Measurements from ENCODE around the gene STAB1. TPM values are rescaled to one million over a fixed set of nuclear protein-coding genes. Genes with fewer than 3 reads are reported as not detected.

The STAB1 gene
- total RNA-seq, 4 donors from 2014 or later, result 5.3 to 21.1 (median 14.3) TPM

GRCh38 chr3:52490035-52490938, 4.9 kb upstream of the STAB1 start:
- TF ChIP-seq POLR2A (IDR thresholded peaks at IDR 0.05) (no peak), POLR2AphosphoS5 (IDR thresholded peaks at IDR 0.05) (no peak), EP300 (IDR thresholded peaks at IDR 0.05) (no peak)
- TF ChIP-seq, protein P1, sequence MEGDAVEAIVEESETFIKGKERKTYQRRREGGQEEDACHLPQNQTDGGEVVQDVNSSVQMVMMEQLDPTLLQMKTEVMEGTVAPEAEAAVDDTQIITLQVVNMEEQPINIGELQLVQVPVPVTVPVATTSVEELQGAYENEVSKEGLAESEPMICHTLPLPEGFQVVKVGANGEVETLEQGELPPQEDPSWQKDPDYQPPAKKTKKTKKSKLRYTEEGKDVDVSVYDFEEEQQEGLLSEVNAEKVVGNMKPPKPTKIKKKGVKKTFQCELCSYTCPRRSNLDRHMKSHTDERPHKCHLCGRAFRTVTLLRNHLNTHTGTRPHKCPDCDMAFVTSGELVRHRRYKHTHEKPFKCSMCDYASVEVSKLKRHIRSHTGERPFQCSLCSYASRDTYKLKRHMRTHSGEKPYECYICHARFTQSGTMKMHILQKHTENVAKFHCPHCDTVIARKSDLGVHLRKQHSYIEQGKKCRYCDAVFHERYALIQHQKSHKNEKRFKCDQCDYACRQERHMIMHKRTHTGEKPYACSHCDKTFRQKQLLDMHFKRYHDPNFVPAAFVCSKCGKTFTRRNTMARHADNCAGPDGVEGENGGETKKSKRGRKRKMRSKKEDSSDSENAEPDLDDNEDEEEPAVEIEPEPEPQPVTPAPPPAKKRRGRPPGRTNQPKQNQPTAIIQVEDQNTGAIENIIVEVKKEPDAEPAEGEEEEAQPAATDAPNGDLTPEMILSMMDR (IDR thresholded peaks at IDR 0.05), result no peak
- Histone ChIP-seq H3K36me3 (peaks cover 82% of the 10 kb centered on the region), H3K27me3 (no peaks in the 10 kb centered on the region), H3K4me1 (peaks cover 27% of the 10 kb centered on the region), H3K27ac (no peak overlapping the region), H3K4me3 (no peak overlapping the region), H3K9me3 (no peaks in the 10 kb centered on the region)
- DNase-seq (ENCODE audit: low spot score in 2 of 2), result no peak
- 81% methylated on average over 13 of the region's 22 CpGs for WGBS

DNA sequence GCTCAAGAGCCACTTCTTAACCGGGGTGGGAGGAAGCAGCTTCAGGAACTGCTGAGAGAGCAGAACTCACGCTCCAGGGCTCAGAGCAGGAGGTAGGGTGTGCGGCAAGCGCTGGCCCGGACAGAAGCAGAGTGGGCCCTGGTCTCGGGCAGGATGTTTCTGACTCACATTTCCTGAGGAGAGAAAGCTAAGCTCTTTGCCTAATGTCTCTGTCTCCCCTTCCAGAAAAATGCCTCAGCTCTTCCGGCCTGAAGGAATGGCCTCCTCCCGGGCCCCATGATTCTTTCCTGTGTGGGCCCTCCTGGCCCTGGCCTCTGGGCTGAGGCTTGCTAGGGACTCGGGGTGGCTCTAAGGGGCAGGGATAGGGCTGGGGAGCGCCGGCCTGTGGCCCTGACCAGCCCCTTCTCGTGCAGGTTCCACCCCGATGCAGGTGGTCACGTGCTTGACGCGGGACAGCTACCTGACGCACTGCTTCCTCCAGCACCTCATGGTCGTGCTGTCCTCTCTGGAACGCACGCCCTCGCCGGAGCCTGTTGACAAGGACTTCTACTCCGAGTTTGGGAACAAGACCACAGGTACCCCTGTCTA, 4.1 kb upstream of the STAB1 start:
- no peak for DNase-seq (ENCODE audit: low spot score in 2 of 2)
- 86% methylated on average over 14 of the region's 23 CpGs for WGBS
- H3K36me3 ChIP-seq, result peaks cover 75% of the 10 kb centered on the region
- TF ChIP-seq POLR2A (IDR thresholded peaks at IDR 0.05) (no peak), EP300 (IDR thresholded peaks at IDR 0.05) (no peak), POLR2AphosphoS5 (IDR thresholded peaks at IDR 0.05) (no peak)
- TF ChIP-seq, protein P1 (IDR thresholded peaks at IDR 0.05), result no peak
- no peaks in the 10 kb centered on the region for H3K27me3 ChIP-seq
- H3K9me3 ChIP-seq, result no peaks in the 10 kb centered on the region
- H3K27ac ChIP-seq, result peak overlapping the region; percentile 66
- H3K4me1 ChIP-seq, result peaks cover 32% of the 10 kb centered on the region
- H3K4me3 ChIP-seq, result no peak overlapping the region

DNA sequence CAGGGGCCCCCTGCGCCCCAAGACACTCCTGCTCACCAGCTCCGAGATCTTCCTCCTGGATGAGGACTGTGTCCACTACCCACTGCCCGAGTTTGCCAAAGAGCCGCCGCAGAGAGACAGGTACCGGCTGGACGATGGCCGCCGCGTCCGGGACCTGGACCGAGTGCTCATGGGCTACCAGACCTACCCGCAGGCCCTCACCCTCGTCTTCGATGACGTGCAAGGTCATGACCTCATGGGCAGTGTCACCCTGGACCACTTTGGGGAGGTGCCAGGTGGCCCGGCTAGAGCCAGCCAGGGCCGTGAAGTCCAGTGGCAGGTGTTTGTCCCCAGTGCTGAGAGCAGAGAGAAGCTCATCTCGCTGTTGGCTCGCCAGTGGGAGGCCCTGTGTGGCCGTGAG, 3.1 kb upstream of the STAB1 start:
- peaks cover 64% of the 10 kb centered on the region for H3K36me3 ChIP-seq
- no peaks in the 10 kb centered on the region for H3K27me3 ChIP-seq
- no peak for TF ChIP-seq POLR2AphosphoS5 (IDR thresholded peaks at IDR 0.05)
- TF ChIP-seq, protein P1 (IDR thresholded peaks at IDR 0.05), result no peak
- no peak for TF ChIP-seq EP300 (IDR thresholded peaks at IDR 0.05)
- TF ChIP-seq POLR2A (IDR thresholded peaks at IDR 0.05), result no peak
- no CpG with 5 or more reads among the region's 21 CpGs for WGBS
- H3K4me1 ChIP-seq, result peaks cover 36% of the 10 kb centered on the region
- no peak overlapping the region for H3K4me3 ChIP-seq
- H3K27ac ChIP-seq, result no peak overlapping the region
- H3K9me3 ChIP-seq, result no peaks in the 10 kb centered on the region
- no peak for DNase-seq (ENCODE audit: low spot score in 2 of 2)

DNA sequence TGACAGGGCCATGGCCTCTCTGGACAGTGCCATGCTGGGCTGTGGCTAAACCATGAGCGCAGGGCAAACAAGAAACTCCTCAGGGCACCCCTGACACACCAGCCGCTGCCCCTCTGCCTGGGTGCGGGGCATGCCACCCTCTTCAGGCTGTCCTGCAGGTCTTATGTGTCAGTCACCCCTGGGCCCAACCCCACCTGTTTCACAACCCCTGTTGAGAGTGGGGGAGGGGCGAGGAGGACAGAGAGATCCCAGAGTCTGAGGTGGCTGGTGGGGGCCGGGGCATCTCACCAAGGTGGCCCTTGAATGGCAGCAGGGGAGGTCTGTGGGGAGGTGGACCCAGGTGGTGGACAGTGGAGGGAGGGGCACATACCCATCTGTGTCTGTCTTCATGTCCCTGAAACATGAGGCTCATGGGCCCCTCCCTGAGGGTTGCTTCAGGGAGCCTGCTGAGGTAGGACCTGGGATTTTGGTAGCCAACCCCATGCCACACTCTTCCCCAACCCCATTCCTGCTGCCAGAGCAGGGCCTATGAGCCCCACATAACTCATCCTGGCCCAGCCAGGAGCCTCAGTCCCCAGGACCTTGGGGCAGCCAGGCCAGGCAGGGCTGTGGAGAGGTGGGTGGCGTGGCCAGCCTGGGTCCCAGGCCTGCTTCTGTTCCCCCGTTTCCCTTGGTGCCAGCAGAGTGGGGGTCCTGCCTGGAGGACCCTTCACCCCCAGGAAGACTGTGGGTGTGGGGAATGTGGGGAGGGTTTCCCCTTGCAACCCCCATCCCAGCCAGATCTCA, 1.7 kb upstream of the STAB1 start:
- no peak overlapping the region for H3K4me3 ChIP-seq
- no peak for DNase-seq (ENCODE audit: low spot score in 2 of 2)
- H3K27me3 ChIP-seq, result no peaks in the 10 kb centered on the region
- H3K36me3 ChIP-seq, result peaks cover 51% of the 10 kb centered on the region
- H3K27ac ChIP-seq, result no peak overlapping the region
- H3K4me1 ChIP-seq, result peaks cover 44% of the 10 kb centered on the region
- no peak for TF ChIP-seq EP300 (IDR thresholded peaks at IDR 0.05)
- TF ChIP-seq, protein P1 (IDR thresholded peaks at IDR 0.05), result no peak
- no peak for TF ChIP-seq POLR2A (IDR thresholded peaks at IDR 0.05)
- TF ChIP-seq POLR2AphosphoS5 (IDR thresholded peaks at IDR 0.05), result no peak
- whole genome bisulfite sequencing, result 92% methylated on average over 4 of the region's 7 CpGs
- no peaks in the 10 kb centered on the region for H3K9me3 ChIP-seq
